Measurements from ENCODE around the gene VSX1. TPM values are rescaled to one million over a fixed set of nuclear protein-coding genes. Genes with fewer than 3 reads are reported as not detected.

The VSX1 gene
- total RNA-seq, 2 experiments from 2014 or later, result not detected

DNA sequence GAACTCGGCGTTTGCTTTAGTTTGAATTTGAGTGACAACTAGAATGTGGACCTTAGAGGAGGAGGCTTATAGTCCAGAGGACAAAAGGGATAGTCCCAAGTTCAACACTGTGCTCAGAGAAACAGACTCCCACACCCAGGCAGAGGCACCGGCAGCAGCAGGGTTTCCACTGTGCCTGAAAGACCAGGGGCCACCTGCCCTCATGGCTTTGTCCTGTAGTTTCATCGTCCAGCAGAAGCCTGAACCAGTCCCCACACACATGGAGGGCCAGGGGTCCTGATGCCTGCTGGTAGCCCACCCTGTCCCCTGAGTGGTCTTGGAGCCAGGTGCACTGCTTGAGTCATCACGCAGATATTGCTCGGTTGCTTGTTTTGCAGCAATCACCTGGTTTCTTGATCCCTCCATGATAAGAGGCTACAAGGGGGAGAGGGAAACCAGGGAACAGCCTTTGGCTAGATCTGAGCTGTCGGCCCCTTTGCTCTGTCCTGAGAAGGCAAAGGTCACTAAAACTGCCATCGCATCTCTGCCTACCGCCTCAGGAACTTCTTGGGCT lies 16.8 kb downstream of the VSX1 start:
- Mint-ChIP-seq H3K4me3 (no peak overlapping the region), H3K4me1 (no peaks in the 10 kb centered on the region), H3K9me3 (ENCODE audit: low read depth) (no peaks in the 10 kb centered on the region), H3K27ac (no peak overlapping the region), H3K27me3 (peaks cover 16% of the 10 kb centered on the region), H3K36me3 (ENCODE audit: low read depth) (no peaks in the 10 kb centered on the region)
- ATAC-seq (no peak), DNase-seq (no peak)
- intact Hi-C loops (cut with DNase I, micrococcal nuclease), result loop anchor here (1.0 kb wide), 2 partner anchors 70 to 114 kb away; no protein-coding TSS in a partner anchor
- POLR2A ChIA-PET, result interaction anchor here (0.5 kb wide), 1 partner anchor 75 kb away, joined by 3 read pairs; no protein-coding TSS in a partner anchor
- CTCF ChIA-PET, result interaction anchor here (0.6 to 8.3 kb wide), 11 partner anchors 8 to 172 kb away, joined by 3 to 96 read pairs (median 3); no protein-coding TSS in a partner anchor

DNA sequence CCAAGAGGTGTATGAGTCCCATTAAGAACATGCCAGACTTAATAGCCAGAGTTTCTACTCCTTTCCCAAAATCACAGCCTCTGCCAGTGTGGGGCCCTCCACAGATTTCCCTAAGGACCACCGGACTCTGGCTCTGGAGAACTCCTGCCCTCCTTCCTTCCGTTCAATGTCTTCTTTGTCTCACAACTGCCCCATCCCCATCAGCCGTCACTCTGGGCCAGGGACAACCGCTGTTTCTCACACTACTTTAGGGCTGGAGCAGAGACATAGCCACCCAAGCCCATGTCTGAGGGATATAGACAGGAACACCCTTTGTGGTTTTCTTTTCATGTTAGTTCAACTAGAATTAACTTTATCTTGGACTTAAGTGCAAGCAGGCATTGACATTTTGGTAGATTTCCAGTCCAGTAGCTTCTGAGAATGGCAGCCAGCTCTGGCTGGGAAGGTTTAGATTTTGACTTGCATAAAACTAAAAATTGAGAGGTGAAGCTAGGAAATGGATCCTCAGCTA lies 17.3 kb downstream of the VSX1 start:
- ATAC-seq, result no peak
- no peaks in the 10 kb centered on the region for H3K36me3 Mint-ChIP-seq (ENCODE audit: low read depth)
- no peaks in the 10 kb centered on the region for H3K4me1 Mint-ChIP-seq
- ChIA-PET CTCF (interaction anchor here (0.7 to 8.3 kb wide), 8 partner anchors 9 to 186 kb away, joined by 3 to 96 read pairs (median 3); no protein-coding TSS in a partner anchor), POLR2A (no interaction called here)
- H3K9me3 Mint-ChIP-seq (ENCODE audit: low read depth), result no peaks in the 10 kb centered on the region
- H3K27ac Mint-ChIP-seq, result no peak overlapping the region
- no peak overlapping the region for H3K4me3 Mint-ChIP-seq
- peaks cover 11% of the 10 kb centered on the region for H3K27me3 Mint-ChIP-seq
- no peak for DNase-seq
- intact Hi-C loops (cut with DNase I, micrococcal nuclease), result loop anchor here (1.0 kb wide), 2 partner anchors 69 to 115 kb away; no protein-coding TSS in a partner anchor

DNA sequence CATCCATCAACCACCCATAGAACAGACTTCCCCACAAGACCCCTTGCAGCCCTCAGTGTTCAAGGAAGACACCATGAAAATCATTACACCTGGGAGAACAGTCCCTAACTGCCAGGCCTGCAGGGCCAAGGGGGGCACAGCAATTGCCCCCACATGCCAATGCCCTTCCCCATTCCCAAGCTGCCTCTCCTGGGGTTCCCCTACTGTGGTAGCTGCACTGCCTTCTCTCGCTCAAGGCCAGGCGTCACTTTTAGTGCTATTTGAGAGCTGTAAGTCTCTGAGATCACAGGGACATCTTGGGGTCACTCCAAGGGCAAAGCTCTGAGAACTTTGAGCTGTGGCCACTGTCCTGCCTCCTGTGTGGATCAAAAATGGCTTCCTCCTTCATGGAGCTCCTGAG lies 18.0 kb downstream of the VSX1 start:
- intact Hi-C loops (cut with DNase I, micrococcal nuclease), result no loop called here
- ATAC-seq (no peak), DNase-seq (peak; percentile 1)
- no peak overlapping the region for H3K4me3 Mint-ChIP-seq
- H3K36me3 Mint-ChIP-seq (ENCODE audit: low read depth), result no peaks in the 10 kb centered on the region
- H3K4me1 Mint-ChIP-seq, result peaks cover 6% of the 10 kb centered on the region
- H3K9me3 Mint-ChIP-seq (ENCODE audit: low read depth), result no peaks in the 10 kb centered on the region
- POLR2A ChIA-PET, result no interaction called here
- H3K27ac Mint-ChIP-seq, result no peak overlapping the region
- CTCF ChIA-PET, result interaction anchor here (0.7 to 8.3 kb wide), 9 partner anchors 9 to 186 kb away, joined by 3 to 96 read pairs (median 4); no protein-coding TSS in a partner anchor
- H3K27me3 Mint-ChIP-seq, result peaks cover 5% of the 10 kb centered on the region

- ATAC-seq, result no peak
- H3K27ac Mint-ChIP-seq, result no peak overlapping the region
- H3K4me1 Mint-ChIP-seq, result peaks cover 10% of the 10 kb centered on the region
- H3K9me3 Mint-ChIP-seq (ENCODE audit: low read depth), result no peaks in the 10 kb centered on the region
- H3K27me3 Mint-ChIP-seq, result peaks cover 3% of the 10 kb centered on the region
- no peaks in the 10 kb centered on the region for H3K36me3 Mint-ChIP-seq (ENCODE audit: low read depth)
- intact Hi-C loops (cut with DNase I, micrococcal nuclease), result no loop called here
- ChIA-PET CTCF (interaction anchor here (0.7 to 8.3 kb wide), 7 partner anchors 22 to 187 kb away, joined by 3 to 96 read pairs (median 4); no protein-coding TSS in a partner anchor), POLR2A (no interaction called here)
- no peak overlapping the region for H3K4me3 Mint-ChIP-seq
- DNase-seq, result peak; percentile 0
These were observed 18.4 kb downstream of the VSX1 start for GRCh38 chr20:25063546-25063945.

DNA sequence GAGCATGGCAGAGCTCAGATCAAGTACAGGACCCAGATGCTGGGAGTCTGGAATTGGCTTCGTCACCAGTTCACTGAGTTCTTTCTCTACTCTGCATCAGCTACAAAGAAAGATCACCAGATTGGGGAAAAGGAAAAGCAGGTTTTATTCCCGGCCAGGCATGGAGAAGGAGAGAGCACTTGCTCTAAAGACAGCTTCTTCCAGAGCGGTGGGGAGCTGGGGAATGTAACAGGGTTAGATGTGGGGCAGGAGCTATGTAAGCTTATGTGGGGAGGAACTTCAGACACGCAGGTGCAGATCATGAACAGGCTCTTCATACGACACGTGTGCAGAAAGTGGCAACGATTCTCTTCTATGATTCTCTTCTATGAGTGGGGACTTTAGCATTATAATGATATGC lies 19.1 kb downstream of the VSX1 start:
- POLR2A ChIA-PET, result no interaction called here
- ATAC-seq (no peak), DNase-seq (peak; percentile 2)
- Mint-ChIP-seq H3K4me1 (peaks cover 10% of the 10 kb centered on the region), H3K4me3 (no peak overlapping the region), H3K27me3 (no peaks in the 10 kb centered on the region), H3K9me3 (ENCODE audit: low read depth) (no peaks in the 10 kb centered on the region), H3K27ac (no peak overlapping the region), H3K36me3 (ENCODE audit: low read depth) (no peaks in the 10 kb centered on the region)
- intact Hi-C loops (cut with DNase I, micrococcal nuclease), result no loop called here
- CTCF ChIA-PET, result interaction anchor here (0.6 to 8.3 kb wide), 6 partner anchors 23 to 79 kb away, joined by 3 to 96 read pairs (median 5); no protein-coding TSS in a partner anchor

DNA sequence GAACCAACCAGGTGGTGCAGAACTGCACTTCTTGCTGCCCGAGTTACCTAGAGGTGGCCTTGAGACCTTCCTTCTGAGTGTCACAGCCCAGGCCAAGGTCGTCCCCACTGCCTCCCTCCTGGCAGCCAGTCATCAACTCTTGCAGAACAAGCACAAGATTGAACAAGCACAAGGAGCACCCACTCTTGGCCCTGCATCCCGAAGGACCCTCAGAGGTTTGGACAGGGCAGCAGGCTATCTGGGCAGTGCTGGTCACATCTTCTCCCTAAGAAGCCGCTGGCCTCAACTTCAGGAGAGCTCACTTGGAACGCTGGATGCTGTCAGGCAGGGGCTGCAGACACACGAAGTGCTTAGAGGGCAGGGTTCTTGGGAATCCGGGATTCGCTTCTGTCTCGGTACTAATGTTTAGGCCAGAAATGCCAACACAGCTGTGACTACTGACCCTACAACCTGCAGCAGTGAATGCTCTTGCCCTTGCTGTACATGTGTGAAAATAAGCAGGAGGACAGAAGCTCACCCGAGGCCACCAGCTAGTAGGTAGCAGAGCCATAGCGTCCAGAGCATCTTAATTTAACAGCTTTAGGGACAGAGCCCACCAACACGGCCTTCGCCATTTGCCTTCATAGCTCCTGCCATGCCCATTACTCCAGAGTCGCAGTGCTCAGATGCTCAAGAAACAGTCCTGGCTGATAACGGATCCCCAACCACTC lies 20.0 kb downstream of the VSX1 start:
- H3K36me3 Mint-ChIP-seq (ENCODE audit: low read depth), result no peaks in the 10 kb centered on the region
- intact Hi-C loops (cut with DNase I, micrococcal nuclease), result no loop called here

DNA sequence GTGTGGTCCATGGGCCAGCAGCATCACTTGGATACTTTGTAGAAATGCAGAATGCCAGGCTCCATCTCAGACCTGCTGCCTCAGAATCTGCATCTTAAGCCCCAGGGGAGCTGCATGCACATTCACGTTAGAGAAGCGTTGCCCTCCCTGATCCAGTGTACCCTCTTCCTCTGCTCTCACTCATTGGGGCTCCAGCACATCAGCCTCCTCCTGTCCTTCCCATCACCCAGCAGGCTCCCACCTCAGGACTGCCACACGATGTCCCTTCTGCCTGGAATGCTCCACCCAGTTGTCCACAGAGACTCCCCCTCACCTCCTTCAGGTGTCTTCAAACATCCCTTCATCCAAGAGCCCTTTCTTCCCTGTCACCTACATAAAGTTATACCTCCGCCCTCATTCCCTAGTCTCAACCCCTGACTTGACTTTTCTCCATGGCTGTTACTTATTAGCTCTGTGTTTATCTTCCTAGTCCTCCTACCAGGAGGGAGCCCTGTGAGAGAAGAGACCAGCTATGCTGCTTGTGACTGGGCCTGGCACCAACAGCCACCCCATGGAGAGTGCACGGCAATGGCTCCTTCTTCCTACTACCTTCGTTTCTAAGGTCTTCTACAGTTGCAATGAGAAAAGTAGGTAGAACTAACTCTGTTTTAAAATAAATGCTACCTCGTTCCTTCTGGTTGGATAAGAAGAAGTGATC lies 20.7 kb downstream of the VSX1 start:
- CTCF ChIA-PET, result interaction anchor here (0.8 to 8.3 kb wide), 2 partner anchors 9 to 66 kb away, joined by 3 to 96 read pairs; no protein-coding TSS in a partner anchor
- POLR2A ChIA-PET, result interaction anchor here (0.5 kb wide), 1 partner anchor 67 kb away, joined by 4 read pairs; no protein-coding TSS in a partner anchor
- H3K36me3 Mint-ChIP-seq (ENCODE audit: low read depth), result no peaks in the 10 kb centered on the region
- intact Hi-C loops (cut with DNase I, micrococcal nuclease), result no loop called here
- no peak overlapping the region for H3K27ac Mint-ChIP-seq
- H3K4me3 Mint-ChIP-seq, result no peak overlapping the region
- no peaks in the 10 kb centered on the region for H3K9me3 Mint-ChIP-seq (ENCODE audit: low read depth)
- no peak for ATAC-seq
- no peaks in the 10 kb centered on the region for H3K27me3 Mint-ChIP-seq
- DNase-seq, result peak; percentile 2
- H3K4me1 Mint-ChIP-seq, result peaks cover 17% of the 10 kb centered on the region

More for the DNA sequence above, 20.0 kb downstream of the VSX1 start:
- peak; percentile 2 for DNase-seq
- H3K27me3 Mint-ChIP-seq, result no peaks in the 10 kb centered on the region
- H3K4me3 Mint-ChIP-seq, result no peak overlapping the region
- H3K9me3 Mint-ChIP-seq (ENCODE audit: low read depth), result no peaks in the 10 kb centered on the region
- no peak for ATAC-seq
- ChIA-PET POLR2A (interaction anchor here (0.8 kb wide), 1 partner anchor 226 kb away, joined by 3 read pairs; no protein-coding TSS in a partner anchor), CTCF (interaction anchor here (1.6 to 8.3 kb wide), 3 partner anchors 23 to 67 kb away, joined by 6 to 96 read pairs (median 7); no protein-coding TSS in a partner anchor)
- no peak overlapping the region for H3K27ac Mint-ChIP-seq
- H3K4me1 Mint-ChIP-seq, result peaks cover 10% of the 10 kb centered on the region

DNA sequence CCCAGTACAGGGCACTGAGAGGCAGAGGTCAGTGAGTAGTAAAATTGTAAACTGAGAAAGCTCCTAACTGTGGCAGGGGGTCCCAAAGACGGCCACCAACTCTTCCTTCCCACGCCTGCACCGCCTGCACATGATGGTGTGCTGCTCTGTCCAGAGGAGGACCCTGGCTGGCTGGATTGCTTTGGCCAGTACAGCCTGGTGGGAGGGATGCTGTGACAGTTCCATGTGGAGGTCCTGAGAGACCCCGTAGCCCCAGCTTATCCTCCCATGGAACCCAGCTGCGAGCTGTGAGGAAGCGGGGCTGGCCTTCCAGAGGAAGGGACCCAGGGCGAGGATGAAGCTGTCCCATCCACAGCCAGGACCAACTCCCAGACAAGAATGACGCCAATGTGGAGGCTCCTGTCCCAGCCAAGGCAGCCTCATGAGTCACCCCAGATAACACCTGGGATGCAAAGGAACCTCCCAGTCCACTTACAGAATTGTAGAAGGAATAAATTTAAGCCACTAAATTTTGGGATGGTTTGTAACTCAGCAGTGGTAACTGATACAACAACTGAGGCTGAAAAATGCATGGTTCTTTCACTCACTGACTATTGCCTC lies 22.0 kb downstream of the VSX1 start:
- no peak for DNase-seq
- Mint-ChIP-seq H3K27me3 (no peaks in the 10 kb centered on the region), H3K9me3 (ENCODE audit: low read depth) (no peaks in the 10 kb centered on the region), H3K4me1 (peaks cover 29% of the 10 kb centered on the region), H3K4me3 (no peak overlapping the region), H3K27ac (no peak overlapping the region), H3K36me3 (ENCODE audit: low read depth) (no peaks in the 10 kb centered on the region)
- ChIA-PET CTCF (interaction anchor here (0.9 to 8.3 kb wide), 4 partner anchors 23 to 148 kb away, joined by 3 to 96 read pairs (median 3); no protein-coding TSS in a partner anchor), POLR2A (no interaction called here)
- ATAC-seq, result no peak
- intact Hi-C loops (cut with DNase I, micrococcal nuclease), result loop anchor here in 1 of 2 experiments (2.0 to 10.0 kb wide), 4 partner anchors 252 to 1695 kb away; partner anchors contain the start of genes GINS1, GZF1 and ZNF337

DNA sequence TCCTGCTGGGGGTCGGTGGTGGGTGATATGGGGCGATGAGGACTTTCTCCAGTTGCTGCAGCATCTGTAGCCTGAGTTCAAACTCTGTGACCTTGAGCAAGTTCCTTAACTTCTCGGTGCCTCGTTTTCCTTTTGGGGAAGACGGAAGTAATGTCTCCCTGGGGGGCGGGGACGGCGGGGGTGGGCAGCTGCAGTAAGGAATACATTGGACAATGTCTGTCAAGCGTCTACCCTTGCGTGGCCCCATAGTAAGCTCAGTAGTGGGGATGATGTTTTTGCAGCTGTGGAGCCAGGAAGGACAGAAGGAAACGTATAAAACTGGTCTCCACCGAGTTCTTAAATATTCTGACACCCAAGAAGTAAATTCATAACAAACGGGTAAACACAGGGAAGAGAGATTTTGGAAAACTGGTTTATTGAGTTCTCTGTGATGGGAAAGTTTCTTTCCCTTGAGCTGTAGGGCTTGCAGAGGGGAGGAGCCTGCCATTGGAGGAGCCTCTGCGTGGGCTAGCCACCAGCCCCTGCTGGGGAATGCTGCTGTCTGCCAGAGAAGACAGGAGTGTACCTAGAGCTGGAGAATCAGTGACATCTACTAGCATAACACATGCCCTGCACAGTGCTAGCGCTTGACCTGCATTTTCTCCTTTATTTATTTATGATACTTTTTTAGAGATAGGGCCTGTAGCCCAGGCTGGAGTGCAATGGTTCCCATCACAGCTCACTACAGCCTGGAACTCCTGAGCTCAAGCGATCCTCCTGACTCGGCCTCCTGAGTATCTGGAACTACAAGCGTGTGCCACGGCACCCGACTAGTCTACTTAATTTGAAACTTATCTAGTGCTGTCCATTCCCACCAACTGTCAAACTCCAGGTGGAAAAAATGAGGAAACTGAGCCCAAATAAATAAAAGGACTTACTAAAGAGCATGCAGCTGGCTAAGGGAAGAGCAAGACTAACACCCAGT lies 22.8 kb downstream of the VSX1 start:
- Mint-ChIP-seq H3K4me3 (peak overlapping the region; percentile 67), H3K4me1 (peaks cover 38% of the 10 kb centered on the region), H3K27me3 (no peaks in the 10 kb centered on the region), H3K36me3 (ENCODE audit: low read depth) (no peaks in the 10 kb centered on the region), H3K9me3 (ENCODE audit: low read depth) (no peaks in the 10 kb centered on the region), H3K27ac (peak overlapping the region; percentile 56)
- no peak for ATAC-seq
- intact Hi-C loops (cut with DNase I, micrococcal nuclease), result loop anchor here in 1 of 2 experiments (1.0 to 10.0 kb wide), 6 partner anchors 67 to 1694 kb away; partner anchors contain the start of genes APMAP, GINS1, GZF1 and PYGB
- CTCF ChIA-PET, result interaction anchor here (0.6 to 8.3 kb wide), 5 partner anchors 24 to 149 kb away, joined by 3 to 96 read pairs (median 3); no protein-coding TSS in a partner anchor
- POLR2A ChIA-PET, result no interaction called here
- DNase-seq, result peak; percentile 44
